H1 (cell line): Measurements from ENCODE around the gene TFB2M. TPM values are rescaled to one million over a fixed set of nuclear protein-coding genes. Genes with fewer than 3 reads are reported as not detected.

Experiments
- ASH2L ChIP-seq: fragments of 200-600, 300-600 bp; sonication (generic); IDR thresholded peaks from one replicate; pipeline ENCODE4 v1.7.1; 2017; ENCODE audit warnings: low read length
- NRF1 ChIP-seq: IDR thresholded peaks from 2 replicates; pipeline ENCODE4 v1.6.1; 2011; ENCODE audit warnings: mild to moderate bottlenecking, low read depth, low read length, improper control_type of control experiment
- polyA plus RNA-seq, 7 experiments: library from polyadenylated mRNA; depleted of rRNA in 3 of 7; stranded (reverse) in 5 of 7; unstranded in 2 of 7; fragments of >200 nt in 5 of 7; fragments of 200-250 nt in 2 of 7; gene quantifications; 1 replicate in 5 of 7; 2 replicates in 1 of 7; 4 replicates in 1 of 7; pipeline versions ENCODE4 v1.2.1 to v1.2.3, GENCODE V29; 2011 to 2013; ENCODE audit warnings: missing spikeins in 2 of 7, mixed read lengths in 2 of 7
- total RNA-seq: library from RNA; stranded (reverse); fragmentation: NEBNext Ultra II Directional; extraction: Animal tissue kit (Norgen Biotek cat#: 25700); gene quantifications from 2 replicates; pipeline ENCODE4 v1.2.1, GENCODE V29; 2021

The TFB2M gene
- total and polyA plus RNA-seq, 2 of the 8 experiments (the other 6 are each of a cell fraction or from before 2014, with no cell fraction given) = 10.4 to 22.0 TPM

- TF ChIP-seq ASH2L (no peak), NRF1 (no peak)
Observed at GRCh38 chr1:246519514-246519913, 46.5 kb downstream of the TFB2M start (continued).
